Esophagus squamous epithelium (tissue), 5 donors: Measurements from ENCODE around the gene MAFF. TPM values are rescaled to one million over a fixed set of nuclear protein-coding genes. Genes with fewer than 3 reads are reported as not detected.

Source experiments
- DNase-seq: peaks from one replicate; lab custom pipeline; 2025; lab: John Stamatoyannopoulos, UW
- H3K27ac ChIP-seq, 4 donors: fragments of 200-600 bp; sonication (generic); one replicate each; pipeline ENCODE4 v1.5.1; 2016 to 2019; ENCODE audit warnings: mild to moderate bottlenecking in 1 of 4
- H3K27me3 ChIP-seq, 4 donors: fragments of 200-600 bp; sonication (generic); 1 replicate in 3 of 4; 2 replicates in 1 of 4; pipeline versions ENCODE4 v1.5.1 to v1.6.0; 2017 to 2021; ENCODE audit warnings: antibody characterized with exemption in 1 of 4
- H3K36me3 ChIP-seq, 3 donors: fragments of 200-600 bp; sonication (generic); one replicate each; pipeline ENCODE4 v1.5.1; 2016 to 2019
- H3K4me1 ChIP-seq, 3 donors: fragments of 200-600 bp; sonication (generic); one replicate each; pipeline ENCODE4 v1.5.1; 2017 to 2019
- H3K4me3 ChIP-seq, 4 donors: fragments of 200-600 bp; sonication (generic); 1 replicate in 3 of 4; 2 replicates in 1 of 4; pipeline ENCODE4 v1.5.1; 2016 to 2019; ENCODE audit warnings: mild to moderate bottlenecking in 2 of 4, moderate library complexity in 1 of 4
- H3K9me3 ChIP-seq, 3 donors: fragments of 200-600 bp; sonication (generic); one replicate each; pipeline ENCODE4 v1.5.1; 2016 to 2019
- CTCF ChIP-seq, 6 experiments: fragments of 450-650 bp in 4 of 6; fragments of 200-600 bp in 2 of 6; sonication (generic) in 2 of 6; IDR thresholded peaks; one replicate each; pipeline ENCODE4 v1.5.1; 2016 to 2019; ENCODE audit warnings: antibody characterized with exemption in 6 of 6, mild to moderate bottlenecking in 4 of 6, moderate library complexity in 4 of 6
- POLR2A ChIP-seq, 4 donors: fragments of 450-650 bp; IDR thresholded peaks; one replicate each; pipeline ENCODE4 v1.6.1; 2017; ENCODE audit warnings: antibody characterized with exemption in 4 of 4, mild to moderate bottlenecking in 4 of 4, moderate library complexity in 3 of 4
- WGBS, 2 donors: methylation state at CpG; one replicate each; pipeline ENCODE4 v1.1.5; 2018; 5-methylcytosine and 5-hydroxymethylcytosine counted together
- intact Hi-C: fragments of 100-400 bp; cut with DNase I; formaldehyde crosslinking; loops from one replicate; pipeline ENCODE4 v1.15.0; 2022
- total RNA-seq, 4 donors: library from RNA; depleted of rRNA; stranded (reverse); fragments of >200 nt; gene quantifications; one replicate each; pipeline ENCODE4 v1.1.0, GENCODE V29; 2016
- donor health status: DM: yes; HTN: yes; CAD: no.

MAFF gene
- total RNA-seq, 4 donors from 2014 or later = 19.4 to 51.6 (median 40.5) TPM

GRCh38 chr22:38246046-38246658, 44.4 kb downstream of the MAFF start:
- H3K4me1 ChIP-seq = peaks cover 8 to 69% (median 36%) of the 10 kb centered on the region in 3 donors
- no peak overlapping the region for H3K4me3 ChIP-seq
- no peak for DNase-seq
- no peaks in the 10 kb centered on the region for H3K27me3 ChIP-seq
- H3K27ac ChIP-seq = peak overlapping the region in 3 of 4 donors; percentile 67 to 83 (median 72)
- H3K9me3 ChIP-seq = peaks cover 0 to 6% (median 0%) of the 10 kb centered on the region in 3 donors
- WGBS, 2 donors = 76 to 87% methylated on average over 6 to 15 of the region's 19 CpGs
- TF ChIP-seq POLR2A (IDR thresholded peaks at IDR 0.05) (no peak), CTCF (IDR thresholded peaks at IDR 0.05) (no peak)
- intact Hi-C loops = no loop called here
- H3K36me3 ChIP-seq = peaks cover 16 to 59% (median 18%) of the 10 kb centered on the region in 3 donors

- peak overlapping the region in 3 of 4 donors; percentile 67 to 83 (median 72) for H3K27ac ChIP-seq
- no peak overlapping the region for H3K4me3 ChIP-seq
- peaks cover 16 to 63% (median 18%) of the 10 kb centered on the region in 3 donors for H3K36me3 ChIP-seq
- peaks cover 5 to 70% (median 33%) of the 10 kb centered on the region in 3 donors for H3K4me1 ChIP-seq
- no peaks in the 10 kb centered on the region for H3K27me3 ChIP-seq
- H3K9me3 ChIP-seq = peaks cover 0 to 6% (median 0%) of the 10 kb centered on the region in 3 donors
- no peak for DNase-seq
- intact Hi-C loops = no loop called here
- TF ChIP-seq CTCF (IDR thresholded peaks at IDR 0.05) (no peak), POLR2A (IDR thresholded peaks at IDR 0.05) (no peak)
- WGBS, 2 donors = 71 to 75% methylated on average over 5 of the region's 5 CpGs
These were observed 44.9 kb downstream of the MAFF start for GRCh38 chr22:38246692-38247091.

GRCh38 chr22:38247713-38248112, 45.9 kb downstream of the MAFF start:
- Histone ChIP-seq H3K9me3 (peaks cover 0 to 6% (median 0%) of the 10 kb centered on the region in 3 donors), H3K4me1 (peaks cover 5 to 71% (median 31%) of the 10 kb centered on the region in 3 donors), H3K27ac (peak overlapping the region in 3 of 4 donors; percentile 67 to 83 (median 72)), H3K36me3 (peaks cover 16 to 63% (median 18%) of the 10 kb centered on the region in 3 donors), H3K4me3 (no peak overlapping the region), H3K27me3 (no peaks in the 10 kb centered on the region)
- no peak for DNase-seq
- 89 to 92% methylated on average over 5 to 10 of the region's 12 CpGs for WGBS, 2 donors
- TF ChIP-seq CTCF (IDR thresholded peaks at IDR 0.05) = no peak
- TF ChIP-seq POLR2A (IDR thresholded peaks at IDR 0.05) = no peak
- intact Hi-C loops = no loop called here

GRCh38 chr22:38248280-38248679, 46.5 kb downstream of the MAFF start:
- Histone ChIP-seq H3K27me3 (no peaks in the 10 kb centered on the region), H3K36me3 (peaks cover 16 to 59% (median 18%) of the 10 kb centered on the region in 3 donors), H3K4me1 (peaks cover 1 to 65% (median 25%) of the 10 kb centered on the region in 3 donors), H3K9me3 (peaks cover 0 to 6% (median 0%) of the 10 kb centered on the region in 3 donors), H3K4me3 (no peak overlapping the region), H3K27ac (no peak overlapping the region)
- WGBS, 2 donors = 96% methylated on average over 6 of the region's 6 CpGs
- no peak for TF ChIP-seq POLR2A (IDR thresholded peaks at IDR 0.05)
- TF ChIP-seq CTCF (IDR thresholded peaks at IDR 0.05) = no peak
- DNase-seq = no peak
- intact Hi-C loops = no loop called here

- Histone ChIP-seq H3K4me1 (peaks cover 0 to 55% (median 19%) of the 10 kb centered on the region in 3 donors), H3K27ac (no peak overlapping the region), H3K36me3 (peaks cover 16 to 49% (median 18%) of the 10 kb centered on the region in 3 donors), H3K9me3 (peaks cover 0 to 6% (median 0%) of the 10 kb centered on the region in 3 donors), H3K27me3 (no peaks in the 10 kb centered on the region), H3K4me3 (no peak overlapping the region)
- WGBS, 2 donors = 40 to 63% methylated on average over 1 of the region's 3 CpGs
- intact Hi-C loops = no loop called here
- no peak for DNase-seq
- TF ChIP-seq POLR2A (IDR thresholded peaks at IDR 0.05) (no peak), CTCF (IDR thresholded peaks at IDR 0.05) (no peak)
These were observed 47.5 kb downstream of the MAFF start for GRCh38 chr22:38249301-38249700.
